WTC11 (cell line): ENCODE measurements around the gene KLHL14. TPM values are rescaled to one million over a fixed set of nuclear protein-coding genes. Genes with fewer than 3 reads are reported as not detected.

ENCODE experiments used
- ATF1 ChIP-seq: sonication (generic); formaldehyde crosslinking; IDR thresholded peaks from 2 replicates; pipeline ENCODE4 v1.8.1; 2023; ENCODE audit warnings: mild to moderate bottlenecking, moderate library complexity, missing genetic modification reagents
- CBFB ChIP-seq: sonication (generic); formaldehyde crosslinking; IDR thresholded peaks from 2 replicates; pipeline ENCODE4 v1.8.1; 2022; ENCODE audit warnings: mild to moderate bottlenecking, low read depth, missing genetic modification reagents
- CDX4 ChIP-seq: fragments of 250-450 bp; sonication (Bioruptor Pico); IDR thresholded peaks from 2 replicates; pipeline ENCODE4 v1.9.0; 2021; ENCODE audit warnings: moderate library complexity, mild to moderate bottlenecking, inconsistent platforms, borderline replicate concordance
- CREM ChIP-seq: sonication (generic); formaldehyde crosslinking; IDR thresholded peaks from 2 replicates; pipeline ENCODE4 v1.8.1; 2022; ENCODE audit warnings: mild to moderate bottlenecking, missing genetic modification reagents, moderate library complexity
- E2F5 ChIP-seq: sonication (generic); formaldehyde crosslinking; IDR thresholded peaks from 2 replicates; pipeline ENCODE4 v1.8.1; 2022; ENCODE audit warnings: mild to moderate bottlenecking, moderate library complexity, missing genetic modification reagents
- ELF4 ChIP-seq: sonication (generic); formaldehyde crosslinking; IDR thresholded peaks from 2 replicates; pipeline ENCODE4 v1.8.1; 2022; ENCODE audit warnings: low read depth, mild to moderate bottlenecking, moderate library complexity, missing genetic modification reagents
- FOXP1 ChIP-seq: sonication (generic); formaldehyde crosslinking; IDR thresholded peaks from 2 replicates; pipeline ENCODE4 v1.8.0; 2022; ENCODE audit warnings: missing genetic modification reagents, mild to moderate bottlenecking, moderate library complexity, borderline replicate concordance
- GABPB1 ChIP-seq: sonication (generic); formaldehyde crosslinking; IDR thresholded peaks from 2 replicates; pipeline ENCODE4 v1.8.1; 2023; ENCODE audit warnings: mild to moderate bottlenecking, missing genetic modification reagents
- HMGA2 ChIP-seq: fragments of 250-450 bp; sonication (Bioruptor Pico); IDR thresholded peaks from 2 replicates; pipeline ENCODE4 v1.4.0; 2021; ENCODE audit warnings: mild to moderate bottlenecking, moderate library complexity
- IRF2 ChIP-seq: sonication (generic); formaldehyde crosslinking; IDR thresholded peaks from 2 replicates; pipeline ENCODE4 v1.8.0; 2022; ENCODE audit warnings: low read depth, missing genetic modification reagents, borderline replicate concordance
- NFATC4 ChIP-seq: fragments of 250-450 bp; sonication (Bioruptor Pico); IDR thresholded peaks from 2 replicates; pipeline ENCODE4 v1.9.0; 2021; ENCODE audit warnings: mild to moderate bottlenecking
- NR1H2 ChIP-seq: sonication (generic); formaldehyde crosslinking; IDR thresholded peaks from 2 replicates; pipeline ENCODE4 v1.9.0; 2021; ENCODE audit warnings: mild to moderate bottlenecking, moderate library complexity, missing genetic modification reagents
- NR2C2 ChIP-seq: sonication (generic); formaldehyde crosslinking; IDR thresholded peaks from 2 replicates; pipeline ENCODE4 v1.8.0; 2022; ENCODE audit warnings: mild to moderate bottlenecking, missing genetic modification reagents
- OVOL2 ChIP-seq: fragments of 250-450 bp; sonication (Bioruptor Pico); IDR thresholded peaks from 2 replicates; pipeline ENCODE4 v1.9.0; 2021; ENCODE audit warnings: mild to moderate bottlenecking, borderline replicate concordance
- PRRX2 ChIP-seq: fragments of 250-450 bp; sonication (Bioruptor Pico); IDR thresholded peaks from 2 replicates; pipeline ENCODE4 v1.8.0; 2021; ENCODE audit warnings: mild to moderate bottlenecking
- RELA ChIP-seq: sonication (generic); formaldehyde crosslinking; IDR thresholded peaks from 2 replicates; pipeline ENCODE4 v1.8.1; 2022; ENCODE audit warnings: missing genetic modification reagents, mild to moderate bottlenecking, borderline replicate concordance
- SMAD3 ChIP-seq: sonication (generic); formaldehyde crosslinking; IDR thresholded peaks from 2 replicates; pipeline ENCODE4 v1.8.0; 2022; ENCODE audit warnings: missing genetic modification reagents, mild to moderate bottlenecking, borderline replicate concordance
- SP1 ChIP-seq: sonication (generic); formaldehyde crosslinking; conservative IDR thresholded peaks from 2 replicates; pipeline ENCODE4 v1.8.1; 2022; ENCODE audit warnings: missing genetic modification reagents
- TEAD4 ChIP-seq: sonication (generic); formaldehyde crosslinking; IDR thresholded peaks from 2 replicates; pipeline ENCODE4 v1.8.0; 2022; ENCODE audit warnings: mild to moderate bottlenecking, missing genetic modification reagents
- ZBTB21 ChIP-seq: sonication (generic); formaldehyde crosslinking; IDR thresholded peaks from 2 replicates; pipeline ENCODE4 v1.8.1; 2023; ENCODE audit warnings: mild to moderate bottlenecking, missing genetic modification reagents, borderline replicate concordance
- ZNF121 ChIP-seq: sonication (generic); formaldehyde crosslinking; IDR thresholded peaks from 2 replicates; pipeline ENCODE4 v1.8.0; 2023; ENCODE audit warnings: missing genetic modification reagents
- total RNA-seq: library from RNA; stranded (reverse); gene quantifications from 3 replicates; pipeline ENCODE4 v1.2.3, GENCODE V29; 2021
- TF ChIP-seq, protein P1 (sequence below): sonication (generic); formaldehyde crosslinking; conservative IDR thresholded peaks from 2 replicates; pipeline ENCODE4 v1.8.1; 2023; ENCODE audit warnings: mild to moderate bottlenecking, low read depth, missing genetic modification reagents, moderate library complexity
- TF ChIP-seq, protein P2 (sequence below): sonication (generic); formaldehyde crosslinking; IDR thresholded peaks from 2 replicates; pipeline ENCODE4 v1.8.0; 2022; ENCODE audit warnings: mild to moderate bottlenecking, missing genetic modification reagents
- TF ChIP-seq, protein P3 (sequence below): sonication (generic); formaldehyde crosslinking; IDR thresholded peaks from 2 replicates; pipeline ENCODE4 v1.8.1; 2023; ENCODE audit warnings: mild to moderate bottlenecking, missing genetic modification reagents
- TF ChIP-seq, protein P4 (sequence below): fragments of 250-450 bp; sonication (Bioruptor Pico); IDR thresholded peaks from 2 replicates; pipeline ENCODE4 v1.8.0; 2021; ENCODE audit warnings: mild to moderate bottlenecking
- TF ChIP-seq, protein P5 (sequence below): sonication (generic); formaldehyde crosslinking; IDR thresholded peaks from 2 replicates; pipeline ENCODE4 v1.8.1; 2022; ENCODE audit warnings: missing genetic modification reagents, borderline replicate concordance
- TF ChIP-seq, protein P6 (sequence below): sonication (generic); formaldehyde crosslinking; IDR thresholded peaks from 2 replicates; pipeline ENCODE4 v1.8.0; 2023; ENCODE audit warnings: missing genetic modification reagents
- TF ChIP-seq, protein P7 (sequence below): fragments of 250-450 bp; sonication (Bioruptor Pico); conservative IDR thresholded peaks from 2 replicates; pipeline ENCODE4 v1.9.0; 2021; ENCODE audit warnings: mild to moderate bottlenecking

The KLHL14 gene
- total RNA-seq, 1 experiment from 2014 or later: 4.3 TPM

GRCh38 chr18:32769586-32770053 is 3.2 kb downstream of the KLHL14 start (continued):
- TF ChIP-seq, protein P1, sequence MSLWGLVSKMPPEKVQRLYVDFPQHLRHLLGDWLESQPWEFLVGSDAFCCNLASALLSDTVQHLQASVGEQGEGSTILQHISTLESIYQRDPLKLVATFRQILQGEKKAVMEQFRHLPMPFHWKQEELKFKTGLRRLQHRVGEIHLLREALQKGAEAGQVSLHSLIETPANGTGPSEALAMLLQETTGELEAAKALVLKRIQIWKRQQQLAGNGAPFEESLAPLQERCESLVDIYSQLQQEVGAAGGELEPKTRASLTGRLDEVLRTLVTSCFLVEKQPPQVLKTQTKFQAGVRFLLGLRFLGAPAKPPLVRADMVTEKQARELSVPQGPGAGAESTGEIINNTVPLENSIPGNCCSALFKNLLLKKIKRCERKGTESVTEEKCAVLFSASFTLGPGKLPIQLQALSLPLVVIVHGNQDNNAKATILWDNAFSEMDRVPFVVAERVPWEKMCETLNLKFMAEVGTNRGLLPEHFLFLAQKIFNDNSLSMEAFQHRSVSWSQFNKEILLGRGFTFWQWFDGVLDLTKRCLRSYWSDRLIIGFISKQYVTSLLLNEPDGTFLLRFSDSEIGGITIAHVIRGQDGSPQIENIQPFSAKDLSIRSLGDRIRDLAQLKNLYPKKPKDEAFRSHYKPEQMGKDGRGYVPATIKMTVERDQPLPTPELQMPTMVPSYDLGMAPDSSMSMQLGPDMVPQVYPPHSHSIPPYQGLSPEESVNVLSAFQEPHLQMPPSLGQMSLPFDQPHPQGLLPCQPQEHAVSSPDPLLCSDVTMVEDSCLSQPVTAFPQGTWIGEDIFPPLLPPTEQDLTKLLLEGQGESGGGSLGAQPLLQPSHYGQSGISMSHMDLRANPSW (CRISPR knock-in tag): no peak
- TF ChIP-seq, protein P2, sequence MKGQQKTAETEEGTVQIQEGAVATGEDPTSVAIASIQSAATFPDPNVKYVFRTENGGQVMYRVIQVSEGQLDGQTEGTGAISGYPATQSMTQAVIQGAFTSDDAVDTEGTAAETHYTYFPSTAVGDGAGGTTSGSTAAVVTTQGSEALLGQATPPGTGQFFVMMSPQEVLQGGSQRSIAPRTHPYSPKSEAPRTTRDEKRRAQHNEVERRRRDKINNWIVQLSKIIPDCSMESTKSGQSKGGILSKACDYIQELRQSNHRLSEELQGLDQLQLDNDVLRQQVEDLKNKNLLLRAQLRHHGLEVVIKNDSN (CRISPR knock-in tag): no peak
- no peak for TF ChIP-seq SMAD3
- TF ChIP-seq CBFB (CRISPR knock-in tag): no peak
- no peak for TF ChIP-seq NR2C2 (CRISPR knock-in tag)
- TF ChIP-seq ELF4 (CRISPR knock-in tag): no peak
- TF ChIP-seq NR1H2 (CRISPR knock-in tag): no peak
- TF ChIP-seq, protein P3, sequence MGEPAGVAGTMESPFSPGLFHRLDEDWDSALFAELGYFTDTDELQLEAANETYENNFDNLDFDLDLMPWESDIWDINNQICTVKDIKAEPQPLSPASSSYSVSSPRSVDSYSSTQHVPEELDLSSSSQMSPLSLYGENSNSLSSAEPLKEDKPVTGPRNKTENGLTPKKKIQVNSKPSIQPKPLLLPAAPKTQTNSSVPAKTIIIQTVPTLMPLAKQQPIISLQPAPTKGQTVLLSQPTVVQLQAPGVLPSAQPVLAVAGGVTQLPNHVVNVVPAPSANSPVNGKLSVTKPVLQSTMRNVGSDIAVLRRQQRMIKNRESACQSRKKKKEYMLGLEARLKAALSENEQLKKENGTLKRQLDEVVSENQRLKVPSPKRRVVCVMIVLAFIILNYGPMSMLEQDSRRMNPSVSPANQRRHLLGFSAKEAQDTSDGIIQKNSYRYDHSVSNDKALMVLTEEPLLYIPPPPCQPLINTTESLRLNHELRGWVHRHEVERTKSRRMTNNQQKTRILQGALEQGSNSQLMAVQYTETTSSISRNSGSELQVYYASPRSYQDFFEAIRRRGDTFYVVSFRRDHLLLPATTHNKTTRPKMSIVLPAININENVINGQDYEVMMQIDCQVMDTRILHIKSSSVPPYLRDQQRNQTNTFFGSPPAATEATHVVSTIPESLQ (CRISPR knock-in tag): no peak
- no peak for TF ChIP-seq NFATC4 (CRISPR knock-in tag)
- no peak for TF ChIP-seq SP1 (CRISPR knock-in tag)
- no peak for TF ChIP-seq CREM (CRISPR knock-in tag)
- TF ChIP-seq ATF1: no peak
- TF ChIP-seq, protein P4, sequence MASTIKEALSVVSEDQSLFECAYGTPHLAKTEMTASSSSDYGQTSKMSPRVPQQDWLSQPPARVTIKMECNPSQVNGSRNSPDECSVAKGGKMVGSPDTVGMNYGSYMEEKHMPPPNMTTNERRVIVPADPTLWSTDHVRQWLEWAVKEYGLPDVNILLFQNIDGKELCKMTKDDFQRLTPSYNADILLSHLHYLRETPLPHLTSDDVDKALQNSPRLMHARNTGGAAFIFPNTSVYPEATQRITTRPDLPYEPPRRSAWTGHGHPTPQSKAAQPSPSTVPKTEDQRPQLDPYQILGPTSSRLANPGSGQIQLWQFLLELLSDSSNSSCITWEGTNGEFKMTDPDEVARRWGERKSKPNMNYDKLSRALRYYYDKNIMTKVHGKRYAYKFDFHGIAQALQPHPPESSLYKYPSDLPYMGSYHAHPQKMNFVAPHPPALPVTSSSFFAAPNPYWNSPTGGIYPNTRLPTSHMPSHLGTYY: no peak
- no peak for TF ChIP-seq CDX4 (CRISPR knock-in tag)
- no peak for TF ChIP-seq HMGA2 (CRISPR knock-in tag)
- TF ChIP-seq, protein P5, sequence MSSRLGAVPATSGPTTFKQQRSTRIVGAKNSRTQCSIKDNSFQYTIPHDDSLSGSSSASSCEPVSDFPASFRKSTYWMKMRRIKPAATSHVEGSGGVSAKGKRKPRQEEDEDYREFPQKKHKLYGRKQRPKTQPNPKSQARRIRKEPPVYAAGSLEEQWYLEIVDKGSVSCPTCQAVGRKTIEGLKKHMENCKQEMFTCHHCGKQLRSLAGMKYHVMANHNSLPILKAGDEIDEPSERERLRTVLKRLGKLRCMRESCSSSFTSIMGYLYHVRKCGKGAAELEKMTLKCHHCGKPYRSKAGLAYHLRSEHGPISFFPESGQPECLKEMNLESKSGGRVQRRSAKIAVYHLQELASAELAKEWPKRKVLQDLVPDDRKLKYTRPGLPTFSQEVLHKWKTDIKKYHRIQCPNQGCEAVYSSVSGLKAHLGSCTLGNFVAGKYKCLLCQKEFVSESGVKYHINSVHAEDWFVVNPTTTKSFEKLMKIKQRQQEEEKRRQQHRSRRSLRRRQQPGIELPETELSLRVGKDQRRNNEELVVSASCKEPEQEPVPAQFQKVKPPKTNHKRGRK (CRISPR knock-in tag): no peak
- no peak for TF ChIP-seq RELA (CRISPR knock-in tag)
- TF ChIP-seq, protein P6, sequence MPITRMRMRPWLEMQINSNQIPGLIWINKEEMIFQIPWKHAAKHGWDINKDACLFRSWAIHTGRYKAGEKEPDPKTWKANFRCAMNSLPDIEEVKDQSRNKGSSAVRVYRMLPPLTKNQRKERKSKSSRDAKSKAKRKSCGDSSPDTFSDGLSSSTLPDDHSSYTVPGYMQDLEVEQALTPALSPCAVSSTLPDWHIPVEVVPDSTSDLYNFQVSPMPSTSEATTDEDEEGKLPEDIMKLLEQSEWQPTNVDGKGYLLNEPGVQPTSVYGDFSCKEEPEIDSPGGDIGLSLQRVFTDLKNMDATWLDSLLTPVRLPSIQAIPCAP (CRISPR knock-in tag): no peak
- no peak for TF ChIP-seq E2F5 (CRISPR knock-in tag)
- TF ChIP-seq FOXP1: 0 out of 2 replicates have a peak, but pooled peaks have one; percentile 17
- no peak for TF ChIP-seq TEAD4 (CRISPR knock-in tag)
- no peak for TF ChIP-seq IRF2 (CRISPR knock-in tag)
- TF ChIP-seq, protein P7, sequence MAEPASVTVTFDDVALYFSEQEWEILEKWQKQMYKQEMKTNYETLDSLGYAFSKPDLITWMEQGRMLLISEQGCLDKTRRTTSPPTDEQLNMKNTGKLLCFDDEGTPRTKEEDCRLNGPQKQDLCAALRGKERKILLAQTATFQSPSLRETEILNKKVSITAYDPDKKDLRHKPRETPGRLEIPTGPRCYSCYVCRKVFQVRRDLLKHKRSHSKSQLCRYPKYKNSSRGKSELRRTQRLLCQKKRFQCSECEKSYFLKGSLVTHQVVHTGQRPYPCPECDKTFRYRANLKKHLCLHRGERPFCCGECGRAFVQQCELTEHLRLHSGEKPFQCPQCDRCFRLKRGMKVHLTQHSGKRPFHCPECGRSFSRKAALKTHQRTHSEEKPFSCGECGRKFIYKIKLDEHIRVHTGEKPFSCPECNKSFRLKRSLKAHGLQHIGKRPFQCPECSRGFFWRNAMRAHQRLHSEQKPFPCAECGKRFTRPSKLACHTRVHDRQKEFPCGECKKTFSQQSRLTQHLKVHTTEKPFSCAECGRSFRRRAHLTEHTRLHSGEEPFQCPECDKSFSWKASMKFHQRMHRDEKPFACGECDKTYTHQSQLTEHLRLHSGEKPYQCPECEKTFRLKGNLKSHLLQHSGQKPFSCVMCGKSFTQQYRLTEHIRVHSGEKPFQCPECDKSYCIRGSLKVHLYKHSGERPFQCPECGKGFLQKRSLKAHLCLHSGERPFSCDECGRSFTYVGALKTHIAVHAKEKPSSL (CRISPR knock-in tag): no peak
- peak; percentile 41; the same call in 1 of the 2 replicates for TF ChIP-seq ZNF121 (CRISPR knock-in tag)
- TF ChIP-seq OVOL2 (CRISPR knock-in tag): no peak
- no peak for TF ChIP-seq GABPB1
- TF ChIP-seq ZBTB21 (CRISPR knock-in tag): peak; percentile 54; the same call in 1 of the 2 replicates
- no peak for TF ChIP-seq PRRX2 (CRISPR knock-in tag)
